ENCODE measurements around the gene MAP3K20.
"Not testable (repeated sequence)": the region's sequence is repeated elsewhere in the genome, so short reads cannot be mapped to it uniquely, and the experiment has no call there.

MAP3K20 gene

GRCh38 chr2:173087793-173088496 is 12.3 kb downstream of the MAP3K20 start:
- DNase-seq, result no peak

- no peak for DNase-seq
Measured at GRCh38 chr2:173090276-173090877, 14.7 kb downstream of the MAP3K20 start.

- no peak for DNase-seq
Measured at GRCh38 chr2:173090973-173091660, 15.5 kb downstream of the MAP3K20 start.

- no peak for DNase-seq
Measured at GRCh38 chr2:173091910-173092309, 16.3 kb downstream of the MAP3K20 start.

GRCh38 chr2:173092844-173093402 is 17.3 kb downstream of the MAP3K20 start:
- DNase-seq, result no peak

GRCh38 chr2:173093617-173094016 is 18.0 kb downstream of the MAP3K20 start:
- DNase-seq, result not testable (repeated sequence)

- no peak for DNase-seq
Measured at GRCh38 chr2:173094731-173095130, 19.1 kb downstream of the MAP3K20 start.

- no peak for DNase-seq
Measured at GRCh38 chr2:173095356-173095755, 19.7 kb downstream of the MAP3K20 start.

- DNase-seq, result no peak
Measured at GRCh38 chr2:173099271-173099670, 23.6 kb downstream of the MAP3K20 start.

- no peak for DNase-seq
Measured at GRCh38 chr2:173099804-173100203, 24.2 kb downstream of the MAP3K20 start.

- DNase-seq, result no peak
Measured at GRCh38 chr2:173101687-173102086, 26.0 kb downstream of the MAP3K20 start.

- DNase-seq, result no peak
Measured at GRCh38 chr2:173104156-173104555, 28.5 kb downstream of the MAP3K20 start.

- no peak for DNase-seq
Measured at GRCh38 chr2:173106959-173107628, 31.4 kb downstream of the MAP3K20 start.

GRCh38 chr2:173107629-173108022 is 32.0 kb downstream of the MAP3K20 start:
- DNase-seq, result no peak

GRCh38 chr2:173109253-173110188 is 33.9 kb downstream of the MAP3K20 start:
- no peak for DNase-seq

GRCh38 chr2:173117678-173118077 is 42.0 kb downstream of the MAP3K20 start:
- DNase-seq, result no peak

- no peak for DNase-seq
Measured at GRCh38 chr2:173118395-173118794, 42.7 kb downstream of the MAP3K20 start.

- DNase-seq, result peak; percentile 52
Measured at GRCh38 chr2:173119069-173119807, 43.6 kb downstream of the MAP3K20 start.

GRCh38 chr2:173119944-173120343 is 44.3 kb downstream of the MAP3K20 start:
- no peak for DNase-seq

GRCh38 chr2:173122936-173123335 is 47.3 kb downstream of the MAP3K20 start:
- no peak for DNase-seq

- DNase-seq, result no peak
Measured at GRCh38 chr2:173124441-173124840, 48.8 kb downstream of the MAP3K20 start.
